ENCODE results near the gene KLHL29. TPM values are rescaled to one million over a fixed set of nuclear protein-coding genes. Genes with fewer than 3 reads are reported as not detected.

KLHL29 gene
- total RNA-seq, 2 donors from 2014 or later: 2.0 to 2.9 TPM

GRCh38 chr2:23588508-23589201 is 203.7 kb downstream of the KLHL29 start:
- Histone ChIP-seq H3K36me3 (no peaks in the 10 kb centered on the region), H3K9ac (ENCODE audit: low read depth in 2 of 2, low read length in 2 of 2) (no peak overlapping the region), H3K27ac (no peak overlapping the region), H3K4me3 (no peak overlapping the region), H3K9me3 (no peaks in the 10 kb centered on the region), H3K4me1 (no peaks in the 10 kb centered on the region), H3K27me3 (no peaks in the 10 kb centered on the region)
- intact Hi-C loops (cut with DNase I): no loop called here
- DNase-seq: no peak
- TF ChIP-seq, protein P1, sequence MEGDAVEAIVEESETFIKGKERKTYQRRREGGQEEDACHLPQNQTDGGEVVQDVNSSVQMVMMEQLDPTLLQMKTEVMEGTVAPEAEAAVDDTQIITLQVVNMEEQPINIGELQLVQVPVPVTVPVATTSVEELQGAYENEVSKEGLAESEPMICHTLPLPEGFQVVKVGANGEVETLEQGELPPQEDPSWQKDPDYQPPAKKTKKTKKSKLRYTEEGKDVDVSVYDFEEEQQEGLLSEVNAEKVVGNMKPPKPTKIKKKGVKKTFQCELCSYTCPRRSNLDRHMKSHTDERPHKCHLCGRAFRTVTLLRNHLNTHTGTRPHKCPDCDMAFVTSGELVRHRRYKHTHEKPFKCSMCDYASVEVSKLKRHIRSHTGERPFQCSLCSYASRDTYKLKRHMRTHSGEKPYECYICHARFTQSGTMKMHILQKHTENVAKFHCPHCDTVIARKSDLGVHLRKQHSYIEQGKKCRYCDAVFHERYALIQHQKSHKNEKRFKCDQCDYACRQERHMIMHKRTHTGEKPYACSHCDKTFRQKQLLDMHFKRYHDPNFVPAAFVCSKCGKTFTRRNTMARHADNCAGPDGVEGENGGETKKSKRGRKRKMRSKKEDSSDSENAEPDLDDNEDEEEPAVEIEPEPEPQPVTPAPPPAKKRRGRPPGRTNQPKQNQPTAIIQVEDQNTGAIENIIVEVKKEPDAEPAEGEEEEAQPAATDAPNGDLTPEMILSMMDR (IDR thresholded peaks at IDR 0.05): no peak

DNA sequence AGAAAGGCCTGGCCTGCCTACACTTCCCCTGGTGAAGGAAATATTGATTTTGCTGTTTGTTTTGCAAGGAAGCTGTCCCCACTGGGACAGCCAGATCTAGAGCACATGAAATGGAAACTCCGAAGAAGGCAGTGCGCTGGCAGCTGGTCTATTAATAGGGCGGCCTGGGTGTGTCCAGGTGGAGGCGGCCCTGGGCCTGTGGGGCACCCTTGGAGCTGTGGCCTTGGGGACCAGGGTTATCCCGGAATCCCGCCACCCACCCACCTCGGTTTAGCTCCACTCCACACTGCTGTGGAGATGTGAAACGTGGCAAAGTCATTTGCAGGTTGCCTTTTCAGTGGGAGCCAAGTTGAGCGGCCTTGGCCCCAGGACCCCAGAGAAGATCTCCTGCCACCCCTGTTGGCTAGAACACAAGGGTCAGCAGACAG is 204.3 kb downstream of the KLHL29 start:
- no peak overlapping the region for H3K4me3 ChIP-seq
- no peaks in the 10 kb centered on the region for H3K9me3 ChIP-seq
- TF ChIP-seq, protein P1 (IDR thresholded peaks at IDR 0.05): no peak
- no peak for DNase-seq
- H3K36me3 ChIP-seq: no peaks in the 10 kb centered on the region
- no peak overlapping the region for H3K9ac ChIP-seq (ENCODE audit: low read depth in 2 of 2, low read length in 2 of 2)
- intact Hi-C loops (cut with DNase I): no loop called here
- no peaks in the 10 kb centered on the region for H3K4me1 ChIP-seq
- H3K27ac ChIP-seq: no peak overlapping the region
- H3K27me3 ChIP-seq: no peaks in the 10 kb centered on the region

GRCh38 chr2:23589739-23590138 is 204.8 kb downstream of the KLHL29 start:
- TF ChIP-seq, protein P1 (IDR thresholded peaks at IDR 0.05): no peak
- no peak overlapping the region for H3K9ac ChIP-seq (ENCODE audit: low read depth in 2 of 2, low read length in 2 of 2)
- intact Hi-C loops (cut with DNase I): no loop called here
- no peaks in the 10 kb centered on the region for H3K4me1 ChIP-seq
- H3K4me3 ChIP-seq: no peak overlapping the region
- H3K36me3 ChIP-seq: no peaks in the 10 kb centered on the region
- no peak for DNase-seq
- H3K27ac ChIP-seq: no peak overlapping the region
- H3K9me3 ChIP-seq: no peaks in the 10 kb centered on the region
- H3K27me3 ChIP-seq: no peaks in the 10 kb centered on the region

- intact Hi-C loops (cut with DNase I): no loop called here
- Histone ChIP-seq H3K4me3 (no peak overlapping the region), H3K9ac (ENCODE audit: low read depth in 2 of 2, low read length in 2 of 2) (no peak overlapping the region), H3K9me3 (no peaks in the 10 kb centered on the region), H3K4me1 (no peaks in the 10 kb centered on the region), H3K27ac (no peak overlapping the region), H3K27me3 (no peaks in the 10 kb centered on the region), H3K36me3 (no peaks in the 10 kb centered on the region)
- DNase-seq: no peak
- TF ChIP-seq, protein P1 (IDR thresholded peaks at IDR 0.05): no peak
Measured at GRCh38 chr2:23590241-23590869, 205.4 kb downstream of the KLHL29 start.

- Histone ChIP-seq H3K27me3 (no peaks in the 10 kb centered on the region), H3K27ac (no peak overlapping the region), H3K9ac (ENCODE audit: low read depth in 2 of 2, low read length in 2 of 2) (no peak overlapping the region), H3K9me3 (no peaks in the 10 kb centered on the region), H3K4me3 (no peak overlapping the region), H3K4me1 (no peaks in the 10 kb centered on the region), H3K36me3 (no peaks in the 10 kb centered on the region)
- no peak for DNase-seq
- intact Hi-C loops (cut with DNase I): no loop called here
- TF ChIP-seq, protein P1 (IDR thresholded peaks at IDR 0.05): no peak
Measured at GRCh38 chr2:23591111-23591510, 206.1 kb downstream of the KLHL29 start.

Measured in colonic mucosa (tissue), 4 donors.